GM12872 (cell line): ENCODE measurements around the gene SLFN5.

Source experiments
- TF ChIP-seq, protein P1 (sequence below): IDR thresholded peaks from 3 replicates; pipeline ENCODE4 v1.5.1; 2011; ENCODE audit warnings: low read depth, mild to moderate bottlenecking, low read length, moderate library complexity; ENCODE audit not compliant: insufficient read depth

SLFN5 gene

DNA sequence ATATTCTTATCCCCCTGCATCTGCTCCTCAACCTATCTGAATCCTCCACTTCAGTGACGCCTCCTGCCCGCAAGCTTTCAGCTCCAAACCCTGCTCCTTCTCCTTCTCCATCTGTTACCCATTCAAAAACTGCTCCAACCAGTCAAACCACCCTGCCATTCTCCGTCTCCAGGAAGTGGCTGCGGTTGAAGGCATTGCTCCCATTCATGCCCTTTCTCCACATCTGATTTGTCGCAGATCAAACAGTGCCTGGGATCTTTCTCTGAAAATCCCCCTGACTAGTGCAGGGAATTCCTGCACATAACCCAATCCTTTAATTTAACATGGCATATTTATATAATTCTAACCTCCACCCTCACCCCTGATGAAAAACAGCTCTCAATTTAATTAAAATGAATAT is 56.3 kb downstream of the SLFN5 start:
- TF ChIP-seq, protein P1, sequence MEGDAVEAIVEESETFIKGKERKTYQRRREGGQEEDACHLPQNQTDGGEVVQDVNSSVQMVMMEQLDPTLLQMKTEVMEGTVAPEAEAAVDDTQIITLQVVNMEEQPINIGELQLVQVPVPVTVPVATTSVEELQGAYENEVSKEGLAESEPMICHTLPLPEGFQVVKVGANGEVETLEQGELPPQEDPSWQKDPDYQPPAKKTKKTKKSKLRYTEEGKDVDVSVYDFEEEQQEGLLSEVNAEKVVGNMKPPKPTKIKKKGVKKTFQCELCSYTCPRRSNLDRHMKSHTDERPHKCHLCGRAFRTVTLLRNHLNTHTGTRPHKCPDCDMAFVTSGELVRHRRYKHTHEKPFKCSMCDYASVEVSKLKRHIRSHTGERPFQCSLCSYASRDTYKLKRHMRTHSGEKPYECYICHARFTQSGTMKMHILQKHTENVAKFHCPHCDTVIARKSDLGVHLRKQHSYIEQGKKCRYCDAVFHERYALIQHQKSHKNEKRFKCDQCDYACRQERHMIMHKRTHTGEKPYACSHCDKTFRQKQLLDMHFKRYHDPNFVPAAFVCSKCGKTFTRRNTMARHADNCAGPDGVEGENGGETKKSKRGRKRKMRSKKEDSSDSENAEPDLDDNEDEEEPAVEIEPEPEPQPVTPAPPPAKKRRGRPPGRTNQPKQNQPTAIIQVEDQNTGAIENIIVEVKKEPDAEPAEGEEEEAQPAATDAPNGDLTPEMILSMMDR: no peak

- TF ChIP-seq, protein P1: no peak
Measured at GRCh38 chr17:35312346-35312745, 69.5 kb downstream of the SLFN5 start.

- TF ChIP-seq, protein P1: peak; percentile 70
Measured at GRCh38 chr17:35312790-35313711, 70.2 kb downstream of the SLFN5 start.

DNA sequence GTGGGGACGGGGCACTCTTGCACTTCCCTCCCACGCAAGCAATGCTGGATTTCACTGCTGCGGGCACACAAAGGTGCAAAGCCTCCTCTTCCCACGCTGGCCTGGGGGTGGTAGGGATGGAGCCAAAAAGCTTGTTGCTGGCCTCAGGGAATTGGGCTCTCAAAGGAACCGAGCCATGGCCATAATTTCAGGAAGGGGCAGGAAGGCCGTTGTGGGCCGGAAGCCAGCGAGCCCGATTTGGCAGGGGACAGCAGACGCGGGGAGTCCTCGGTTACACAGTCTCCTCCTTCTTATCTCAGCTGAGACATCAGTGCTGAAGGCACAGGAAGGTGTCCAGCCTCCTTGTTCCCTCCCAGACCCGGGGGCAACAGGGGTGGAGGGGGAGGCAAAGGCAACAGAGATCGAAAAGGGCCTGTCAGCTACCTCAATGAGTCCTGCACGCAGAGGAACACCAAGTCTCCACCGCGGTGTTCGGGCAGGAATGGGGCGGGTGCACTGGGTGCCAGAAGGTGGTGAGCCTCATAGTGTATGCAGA is 71.1 kb downstream of the SLFN5 start:
- TF ChIP-seq, protein P1: no peak

- TF ChIP-seq, protein P1: no peak
Measured at GRCh38 chr17:35314415-35315216, 71.7 kb downstream of the SLFN5 start.

GRCh38 chr17:35315283-35315682 is 72.4 kb downstream of the SLFN5 start:
- TF ChIP-seq, protein P1: no peak

DNA sequence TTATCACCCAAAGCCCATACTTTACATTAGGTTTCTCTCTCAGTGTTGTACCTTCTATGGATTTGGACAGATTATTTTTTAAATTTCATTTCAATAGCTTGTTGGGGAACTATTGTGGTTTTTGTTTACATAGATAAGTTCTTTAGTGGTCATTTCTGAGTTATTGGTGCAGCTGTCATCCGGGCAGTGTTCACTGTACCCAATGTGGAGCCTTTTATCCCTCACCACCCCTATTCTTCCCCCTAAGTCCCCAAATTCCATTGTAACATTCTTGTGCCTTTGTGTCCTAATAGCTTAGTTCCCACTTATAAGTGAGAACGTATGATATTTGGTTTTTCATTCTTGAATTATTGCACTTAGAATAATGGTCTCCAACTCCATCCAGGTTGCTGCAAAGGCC is 73.1 kb downstream of the SLFN5 start:
- TF ChIP-seq, protein P1: no peak
